Natural killer cell treated with Interleukin-12 subunit alpha and Interleukin-12 subunit beta and Interleukin-15 and Interleukin-18, amount 100 ng/mL, for 72 hours (primary cell): ENCODE data around the gene TCP11L2. TPM values are rescaled to one million over a fixed set of nuclear protein-coding genes. Genes with fewer than 3 reads are reported as not detected.

ENCODE experiments used
- ATAC-seq, 2 donors: fragments of 150-1000 bp; cut with Tn5 transposase in 1 of 2; sonication (Bioruptor Pico), chemical (Tn5 transposase) in 1 of 2; 2 replicates each; pipeline ENCODE4 v1.10.0; 2021
- DNase-seq: peaks from one replicate; pipeline ENCODE4 v3.0.0; 2022; ENCODE audit warnings: low spot score
- H3K27ac Mint-ChIP-seq, 2 donors: 1 replicate in 1 of 2; 2 replicates in 1 of 2; pipeline ENCODE4 v1.8.0; 2022; ENCODE audit warnings: mixed read lengths in 2 of 2, mild to moderate bottlenecking in 1 of 2, moderate library complexity in 1 of 2
- H3K27me3 Mint-ChIP-seq, 2 donors: 1 replicate in 1 of 2; 2 replicates in 1 of 2; pipeline ENCODE4 v1.8.0; 2022; ENCODE audit warnings: mixed read lengths in 2 of 2
- H3K36me3 Mint-ChIP-seq: one replicate; pipeline ENCODE4 v1.8.0; 2022; ENCODE audit warnings: mixed read lengths
- H3K4me1 Mint-ChIP-seq, 2 donors: 1 replicate in 1 of 2; 2 replicates in 1 of 2; pipeline ENCODE4 v1.8.0; 2022; ENCODE audit warnings: low read depth in 2 of 2, mixed read lengths in 2 of 2, mild to moderate bottlenecking in 1 of 2
- H3K4me3 Mint-ChIP-seq: one replicate; pipeline ENCODE4 v1.8.0; 2022; ENCODE audit warnings: mixed read lengths
- H3K9me3 Mint-ChIP-seq: 2 replicates; pipeline ENCODE4 v1.8.0; 2022; ENCODE audit warnings: mixed read lengths
- total RNA-seq, 2 donors: library from RNA; stranded (reverse); gene quantifications; one replicate each; pipeline ENCODE4 v1.2.3, GENCODE V29; 2022

Gene TCP11L2
- total RNA-seq, 2 donors from 2014 or later, result 3.5 to 5.8 TPM

DNA sequence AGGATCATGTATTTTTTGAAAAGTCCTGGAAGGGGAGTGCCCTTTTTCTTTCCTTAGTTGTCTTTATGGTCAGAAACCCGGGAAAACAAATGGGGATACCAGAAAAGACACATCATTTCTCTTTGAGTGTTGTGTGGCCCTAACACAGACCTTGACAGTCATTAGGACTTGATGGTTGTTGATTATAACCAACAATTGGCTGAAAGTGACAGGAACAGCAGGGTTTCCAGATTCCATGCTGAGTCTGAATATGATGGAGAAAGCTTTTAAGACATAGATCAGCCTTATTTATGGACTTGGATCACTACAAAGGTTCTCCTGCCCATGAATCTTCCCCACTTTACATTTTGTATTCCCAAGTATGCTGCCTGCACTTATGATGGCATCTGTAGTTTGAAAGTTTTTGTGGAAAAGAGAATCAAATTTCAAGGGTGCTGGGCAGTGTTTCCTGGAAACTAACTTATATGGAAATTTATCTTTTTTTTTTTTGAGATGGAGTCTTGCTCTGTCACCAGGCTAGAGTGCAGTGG is 85.4 kb downstream of the TCP11L2 start:
- ATAC-seq (no peak), DNase-seq (no peak)
- no peak overlapping the region for H3K4me3 Mint-ChIP-seq
- H3K9me3 Mint-ChIP-seq, result no peaks in the 10 kb centered on the region
- H3K27me3 Mint-ChIP-seq, result no peaks in the 10 kb centered on the region
- peaks cover 2% of the 10 kb centered on the region for H3K36me3 Mint-ChIP-seq
- H3K4me1 Mint-ChIP-seq, result no peaks in the 10 kb centered on the region
- no peak overlapping the region for H3K27ac Mint-ChIP-seq

DNA sequence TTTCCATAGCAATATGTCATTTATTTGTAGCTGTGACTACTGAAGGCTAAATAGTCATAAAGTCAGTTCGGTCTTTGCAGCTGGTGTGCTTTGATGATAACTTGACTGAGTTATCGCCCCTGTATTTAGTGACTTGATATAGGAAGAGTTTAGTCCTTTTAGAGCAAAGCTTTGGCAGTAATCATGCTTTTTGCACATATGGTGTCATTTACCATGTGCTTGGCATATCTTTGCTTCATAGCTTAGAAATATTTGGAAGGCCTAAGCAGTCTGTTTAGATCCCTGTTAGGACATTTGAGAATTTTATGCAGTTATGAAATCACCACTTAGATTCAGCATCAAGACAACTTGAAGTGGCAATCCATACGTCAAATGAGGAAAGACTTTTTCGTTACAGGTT is 86.6 kb downstream of the TCP11L2 start:
- Mint-ChIP-seq H3K27ac (no peak overlapping the region), H3K4me1 (no peaks in the 10 kb centered on the region), H3K36me3 (peaks cover 11% of the 10 kb centered on the region), H3K9me3 (no peaks in the 10 kb centered on the region), H3K4me3 (no peak overlapping the region), H3K27me3 (no peaks in the 10 kb centered on the region)
- ATAC-seq, result no peak
- DNase-seq, result no peak

DNA sequence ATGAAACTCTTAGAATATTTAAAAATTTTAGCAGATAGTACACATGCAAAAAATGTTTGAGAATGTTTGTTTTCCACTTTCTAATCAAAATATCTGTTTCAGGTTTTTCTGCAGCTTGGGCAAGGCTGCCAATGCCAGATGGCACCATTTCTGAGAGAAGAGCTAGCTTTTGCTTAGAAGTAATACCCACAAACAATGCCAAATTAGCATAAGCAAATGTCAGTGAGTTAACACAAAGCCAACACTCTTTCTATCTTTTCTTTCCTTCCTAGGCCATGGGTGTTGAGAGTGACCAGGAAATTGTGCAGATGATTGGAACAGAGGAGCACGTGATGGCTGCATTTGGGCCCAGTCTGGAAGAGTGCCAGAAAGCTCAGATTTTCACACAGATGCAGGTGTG is 90.2 kb downstream of the TCP11L2 start:
- Mint-ChIP-seq H3K27me3 (no peaks in the 10 kb centered on the region), H3K9me3 (no peaks in the 10 kb centered on the region), H3K27ac (no peak overlapping the region), H3K36me3 (peaks cover 22% of the 10 kb centered on the region), H3K4me3 (no peak overlapping the region), H3K4me1 (no peaks in the 10 kb centered on the region)
- no peak for DNase-seq
- ATAC-seq, result no peak

Other genes with a start within 250 kb of the TCP11L2 start
- gene NUAK1, start 163.8 kb upstream of the TCP11L2 start, total RNA-seq, result 1 to 10 TPM in 1 of 2 donors, under 1 TPM in 1; 0.05 to 1.6 TPM
- 1 to 10 TPM; 1.1 to 3.3 TPM for gene CKAP4, start 54.7 kb upstream of the TCP11L2 start, total RNA-seq
- gene POLR3B, start 55.0 kb downstream of the TCP11L2 start, total RNA-seq, result 10 to 100 TPM in 1 of 2 donors, 1 to 10 TPM in 1; 9.0 to 12.3 TPM